Measurements from ENCODE around the gene TMEM106A.
"Not testable (repeated sequence)": the region's sequence is repeated elsewhere in the genome, so short reads cannot be mapped to it uniquely, and the experiment has no call there.

TMEM106A gene

DNA sequence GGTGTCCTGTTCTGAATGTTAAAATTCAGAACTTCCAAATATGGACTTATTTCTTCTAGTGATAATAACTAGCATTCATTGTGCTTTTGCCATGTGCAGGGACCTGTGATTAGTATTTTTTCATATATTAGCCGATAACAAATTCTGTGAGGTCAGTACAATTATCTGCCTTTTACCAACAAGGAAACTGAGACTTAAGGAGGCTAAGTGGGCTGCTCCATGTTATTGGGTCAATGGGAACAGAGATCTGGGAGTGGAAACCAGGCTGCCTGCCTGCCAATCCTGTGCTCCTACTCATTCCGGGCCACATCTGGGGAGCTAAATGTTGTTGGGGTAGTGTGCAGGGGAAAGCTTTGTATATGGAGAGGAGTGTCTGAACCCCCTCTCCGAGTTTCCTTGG lies 3.7 kb downstream of the TMEM106A start:
- no peak for DNase-seq (ENCODE audit: low spot score)

- DNase-seq (ENCODE audit: low spot score), result no peak
Measured at GRCh38 chr17:43216369-43216761, 4.7 kb downstream of the TMEM106A start.

- no peak for DNase-seq (ENCODE audit: low spot score)
Measured at GRCh38 chr17:43216762-43217613, 5.3 kb downstream of the TMEM106A start.

DNA sequence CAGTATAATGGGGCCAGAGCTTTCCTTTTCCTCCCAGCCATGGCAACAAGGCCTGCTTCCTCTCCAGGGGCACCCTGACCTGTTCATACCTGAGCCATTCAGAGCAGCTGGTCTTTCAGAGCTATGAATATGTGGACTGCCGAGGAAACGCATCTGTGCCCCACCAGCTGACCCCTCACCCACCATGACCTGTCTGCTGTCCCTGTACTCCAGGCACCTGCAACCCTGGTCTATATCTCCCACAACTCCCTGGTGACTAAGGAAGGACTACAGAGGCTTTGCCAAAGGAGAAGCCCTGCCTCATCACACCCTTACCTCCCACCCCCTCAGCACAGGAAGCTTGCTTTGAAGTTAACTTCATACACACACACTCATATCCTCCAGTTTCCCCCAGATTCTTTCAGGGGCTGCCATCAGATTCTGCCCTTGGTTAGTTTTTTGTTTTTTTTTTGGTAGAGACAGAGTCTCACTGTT lies 6.0 kb downstream of the TMEM106A start:
- DNase-seq (ENCODE audit: low spot score), result no peak

- DNase-seq (ENCODE audit: low spot score), result no peak
Measured at GRCh38 chr17:43219001-43219400, 7.3 kb downstream of the TMEM106A start.

DNA sequence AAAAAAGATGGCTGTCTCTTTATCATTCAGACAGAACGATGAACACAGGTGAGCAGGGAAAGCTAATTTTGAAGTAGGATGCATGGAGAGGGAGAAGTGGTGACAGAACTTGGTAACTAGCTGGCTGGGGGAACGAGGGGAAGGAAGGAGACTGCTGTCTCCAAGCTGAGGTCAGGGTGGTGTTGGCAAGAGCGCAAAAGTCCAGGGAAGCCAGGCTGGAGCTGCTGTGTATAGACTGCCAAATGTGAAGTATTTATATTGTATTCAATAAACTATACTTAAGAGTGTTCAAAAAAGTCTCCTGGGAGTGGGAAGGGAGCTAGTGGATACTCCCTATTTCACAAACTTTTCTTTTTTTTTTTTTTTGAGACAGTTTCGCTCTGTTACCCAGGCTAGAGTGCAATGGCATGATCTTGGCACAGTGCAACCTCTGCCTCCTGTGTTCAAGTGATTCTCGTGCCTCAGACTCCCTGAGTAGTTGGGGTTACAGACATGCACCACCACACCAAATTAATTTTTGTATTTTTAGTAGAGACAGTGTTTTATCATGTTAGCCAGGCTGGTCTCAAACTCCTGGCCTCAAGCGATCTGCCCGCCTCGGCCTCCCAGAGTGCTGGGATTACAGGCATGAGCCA lies 8.2 kb downstream of the TMEM106A start:
- no peak for DNase-seq (ENCODE audit: low spot score)

DNA sequence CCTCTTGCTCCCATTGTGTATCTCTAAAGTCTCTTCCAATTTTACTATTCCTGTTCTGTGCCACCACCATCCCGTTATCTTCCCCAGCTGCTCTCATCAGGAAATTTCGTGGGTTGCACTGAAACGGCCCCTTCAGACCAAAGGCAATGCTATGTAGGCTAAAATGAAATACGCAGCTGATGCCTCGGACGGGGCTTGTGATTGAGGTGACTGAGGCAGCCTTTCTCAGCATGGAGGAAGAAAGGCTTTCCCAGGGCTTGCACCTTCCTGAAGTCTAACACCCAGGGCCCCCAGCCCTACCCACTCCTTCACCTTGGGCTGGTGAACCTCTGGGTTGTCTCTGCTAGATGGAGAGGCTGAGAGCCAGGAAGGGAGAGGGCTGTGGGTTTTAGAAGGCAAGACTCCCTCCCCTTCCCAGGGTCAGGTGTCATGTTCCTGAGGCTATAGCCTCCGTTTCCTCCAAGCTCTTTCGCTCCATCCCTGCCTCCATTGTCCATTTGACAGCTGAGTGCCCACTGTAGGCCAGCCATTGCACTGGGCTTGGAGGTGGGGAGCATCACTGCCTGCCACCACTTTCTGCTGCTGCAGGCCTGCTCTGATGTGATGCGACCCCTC lies 8.9 kb downstream of the TMEM106A start:
- DNase-seq (ENCODE audit: low spot score), result no peak

- no peak for DNase-seq (ENCODE audit: low spot score)
Measured at GRCh38 chr17:43224146-43224705, 12.6 kb downstream of the TMEM106A start.

GRCh38 chr17:43226393-43226792 lies 14.7 kb downstream of the TMEM106A start:
- DNase-seq (ENCODE audit: low spot score), result no peak

- not testable (repeated sequence) for DNase-seq (ENCODE audit: low spot score)
Measured at GRCh38 chr17:43228020-43228782, 16.5 kb downstream of the TMEM106A start, which contains the start of gene CCDC200. CCDC200 (minus strand) TSS chr17:43228623; CDS start chr17:43228554, 69 bp downstream.

- DNase-seq (ENCODE audit: low spot score), result not testable (repeated sequence)
Measured at GRCh38 chr17:43231205-43232020, 19.7 kb downstream of the TMEM106A start.

DNA sequence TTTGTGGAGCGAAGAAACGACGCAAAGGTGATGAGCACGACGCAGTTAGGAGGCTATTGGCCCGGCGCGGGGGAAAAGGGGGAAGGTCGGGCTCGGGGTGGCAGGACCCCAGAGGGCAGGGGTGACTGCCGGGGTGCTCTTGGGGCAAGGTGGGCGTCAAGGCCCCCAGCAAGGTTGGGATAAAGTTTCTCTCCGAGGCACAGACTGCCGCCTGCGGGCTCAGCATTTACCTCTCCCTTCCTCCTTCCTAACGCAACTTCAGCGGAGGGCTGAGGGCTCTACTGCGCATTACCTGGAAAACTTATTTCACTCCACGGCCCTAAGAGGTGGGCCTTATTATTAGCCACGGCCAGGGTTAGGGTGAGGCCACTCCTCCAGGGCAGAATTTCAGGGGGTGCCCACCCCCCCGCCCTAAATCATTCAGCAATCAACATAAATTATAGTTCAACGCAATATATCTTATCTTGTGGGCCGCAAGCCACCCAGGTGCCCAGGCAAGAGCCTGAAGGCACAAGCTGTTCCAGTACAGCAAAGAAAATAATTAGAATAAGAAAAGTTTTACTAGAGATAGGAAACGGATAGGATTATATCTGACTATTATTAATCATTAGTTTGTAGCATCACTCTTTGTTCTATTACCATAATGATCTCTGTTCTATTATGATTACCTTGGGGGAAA lies 20.5 kb downstream of the TMEM106A start:
- not testable (repeated sequence) for DNase-seq (ENCODE audit: low spot score)

DNA sequence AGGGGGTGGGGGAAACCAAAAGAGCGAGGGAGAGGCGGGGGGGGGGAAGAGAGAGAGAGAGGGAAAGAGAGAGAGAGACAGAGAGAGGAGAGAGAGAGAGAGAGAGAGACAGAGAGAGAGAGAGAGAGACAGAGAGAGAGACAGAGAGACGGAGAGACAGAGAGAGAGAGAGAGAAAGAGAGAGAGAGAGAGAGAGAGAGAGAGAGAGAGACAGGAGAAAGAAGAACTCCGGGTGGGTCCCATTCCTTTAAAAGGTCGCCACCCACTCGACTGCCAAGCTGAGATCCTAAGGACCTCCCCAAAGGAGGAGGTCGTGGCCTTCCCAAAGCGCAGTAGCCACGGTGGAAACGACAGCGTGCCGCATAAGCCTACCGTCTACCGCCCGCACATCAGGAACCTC lies 21.6 kb downstream of the TMEM106A start:
- DNase-seq (ENCODE audit: low spot score), result not testable (repeated sequence)

- DNase-seq (ENCODE audit: low spot score), result not testable (repeated sequence)
Measured at GRCh38 chr17:43233877-43234276, 22.2 kb downstream of the TMEM106A start, which contains the start of gene RNU2-1. RNU2-1 (minus strand) TSS chr17:43233977.

GRCh38 chr17:43239597-43239996 lies 27.9 kb downstream of the TMEM106A start:
- DNase-seq (ENCODE audit: low spot score), result not testable (repeated sequence)

DNA sequence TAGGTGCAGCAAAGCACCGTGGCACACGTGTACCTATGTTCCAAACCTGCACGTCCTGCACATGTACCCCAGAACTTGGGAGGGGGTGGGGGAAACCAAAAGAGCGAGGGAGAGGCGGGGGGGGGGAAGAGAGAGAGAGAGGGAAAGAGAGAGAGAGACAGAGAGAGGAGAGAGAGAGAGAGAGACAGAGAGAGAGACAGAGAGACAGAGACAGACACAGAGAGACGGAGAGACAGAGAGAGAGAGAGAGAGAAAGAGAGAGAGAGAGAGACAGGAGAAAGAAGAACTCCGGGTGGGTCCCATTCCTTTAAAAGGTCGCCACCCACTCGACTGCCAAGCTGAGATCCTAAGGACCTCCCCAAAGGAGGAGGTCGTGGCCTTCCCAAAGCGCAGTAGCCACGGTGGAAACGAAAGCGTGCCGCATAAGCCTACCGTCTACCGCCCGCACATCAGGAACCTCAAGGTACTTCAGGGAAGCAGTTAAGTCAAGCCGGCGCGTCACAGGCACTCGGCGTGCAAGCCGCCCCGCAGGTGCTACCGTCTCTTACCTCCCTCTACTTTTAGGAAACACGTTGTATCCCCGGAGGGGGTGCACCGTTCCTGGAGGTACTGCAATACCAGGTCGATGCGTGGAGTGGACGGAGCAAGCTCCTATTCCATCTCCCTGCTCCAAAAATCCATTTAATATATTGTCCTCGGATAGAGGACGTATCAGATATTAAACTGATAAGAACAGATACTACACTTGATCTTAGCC lies 29.1 kb downstream of the TMEM106A start:
- not testable (repeated sequence) for DNase-seq (ENCODE audit: low spot score)

GRCh38 chr17:43246456-43246855 lies 34.8 kb downstream of the TMEM106A start:
- DNase-seq (ENCODE audit: low spot score), result not testable (repeated sequence)

All from HuH-7.5 (cell line).